GM12875 (cell line): ENCODE results near the gene MIF.

Source experiments
- H3K4me3 ChIP-seq: one replicate; pipeline ENCODE4 v1.5.1; 2011; ENCODE audit warnings: low read depth, low read length, control low read depth
- CTCF ChIP-seq: IDR thresholded peaks from 2 replicates; pipeline ENCODE4 v1.5.1; 2011; ENCODE audit warnings: low read depth, mild to moderate bottlenecking, control low read depth, inconsistent platforms, low read length, moderate library complexity, borderline replicate concordance; ENCODE audit not compliant: insufficient read depth

MIF gene

GRCh38 chr22:23893121-23893944 is 850 bp upstream of the MIF start:
- no peak for TF ChIP-seq CTCF
- peak overlapping the region; percentile 76 for H3K4me3 ChIP-seq

GRCh38 chr22:23894710-23895598 is 771 bp downstream of the MIF start:
- peak overlapping the region; percentile 76 for H3K4me3 ChIP-seq
- peak; percentile 74 for TF ChIP-seq CTCF

- no peak for TF ChIP-seq CTCF
- H3K4me3 ChIP-seq: peak overlapping the region; percentile 76
These were observed 1.5 kb downstream of the MIF start for GRCh38 chr22:23895599-23896144.

- H3K4me3 ChIP-seq: no peak overlapping the region
- no peak for TF ChIP-seq CTCF
These were observed 2.0 kb downstream of the MIF start for GRCh38 chr22:23896166-23896522.

- no peak overlapping the region for H3K4me3 ChIP-seq
- no peak for TF ChIP-seq CTCF
These were observed 2.5 kb downstream of the MIF start for GRCh38 chr22:23896523-23897186.

- no peak for TF ChIP-seq CTCF
- H3K4me3 ChIP-seq: no peak overlapping the region
These were observed 3.1 kb downstream of the MIF start for GRCh38 chr22:23897320-23897719.
